Right renal cortex interstitium (tissue), 3 donors: ENCODE measurements around the gene AIRE. TPM values are rescaled to one million over a fixed set of nuclear protein-coding genes. Genes with fewer than 3 reads are reported as not detected.
A peak's percentile ranks its signal among the peaks of the same experiment; 100 is the strongest.
"Not testable (repeated sequence)": the region's sequence is repeated elsewhere in the genome, so short reads cannot be mapped to it uniquely, and the experiment has no call there.

ENCODE experiments used
- DNase-seq, 3 donors: peaks; one replicate each; pipeline ENCODE4 v3.0.0-alpha.2; 2013; ENCODE audit warnings: low read depth in 3 of 3, low spot score in 2 of 3
- polyA plus RNA-seq, 3 donors: library from polyadenylated mRNA; unstranded; fragments of 120-200 nt; gene quantifications; one replicate each; pipeline ENCODE4 v1.2.1, GENCODE V29; 2013; ENCODE audit not compliant: insufficient read length in 3 of 3

AIRE gene
- polyA plus RNA-seq, 3 donors, result 0.24 to 0.37 (median 0.32) TPM

DNA sequence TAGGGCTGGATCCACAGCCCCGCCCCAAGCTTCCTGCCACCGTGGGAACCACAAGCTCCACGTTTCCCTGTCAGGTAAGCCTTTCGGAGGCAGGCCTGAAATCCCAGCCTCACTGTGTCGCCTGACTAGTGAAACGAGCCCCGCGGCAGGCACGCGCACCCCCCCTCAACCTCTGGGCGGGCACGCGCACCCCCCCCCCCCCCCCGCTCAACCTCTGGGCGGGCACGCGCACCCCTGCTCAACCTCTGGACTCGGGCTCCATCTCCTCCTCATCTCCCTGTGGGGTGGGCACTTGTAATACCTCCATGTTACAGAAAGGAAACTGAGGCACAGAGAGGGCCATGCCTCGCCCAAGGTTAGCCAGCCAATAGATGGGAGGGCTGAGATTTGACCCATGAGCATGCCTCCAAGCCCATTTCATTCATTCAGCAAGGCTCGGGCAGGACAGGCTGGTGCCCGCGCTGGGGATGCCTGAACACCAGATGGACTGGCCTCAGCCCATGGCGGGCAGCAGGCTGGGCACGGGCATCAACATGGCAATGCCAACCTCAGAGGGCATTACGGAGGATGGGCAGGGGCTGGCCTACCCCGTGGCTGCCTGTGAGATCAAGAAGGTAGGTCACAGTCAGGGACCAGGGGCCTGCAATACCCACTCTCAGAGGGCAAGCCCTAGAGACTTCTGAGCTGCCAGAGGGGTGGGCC, 48.8 kb downstream of the AIRE start:
- no peak for DNase-seq

GRCh38 chr21:44335266-44336059, 49.8 kb downstream of the AIRE start:
- DNase-seq, result no peak

DNA sequence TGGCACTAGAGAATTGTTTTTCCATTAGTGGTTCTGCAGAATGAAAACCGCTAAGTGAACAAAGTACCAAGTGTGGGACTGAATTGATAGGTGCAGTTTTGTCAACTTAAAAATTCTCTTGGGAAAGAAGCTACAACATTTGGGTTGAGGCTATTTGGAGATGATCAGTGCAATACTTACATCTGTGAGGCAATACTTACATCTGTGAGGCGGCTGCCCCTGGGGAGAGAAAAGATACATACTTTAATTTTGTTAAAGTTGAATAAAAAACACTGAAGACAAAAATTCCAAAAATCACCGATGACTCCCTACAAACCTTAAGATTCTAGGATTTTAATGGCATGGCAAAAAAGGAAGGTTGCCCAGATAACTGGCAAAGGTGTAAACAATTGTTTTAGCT, 51.8 kb downstream of the AIRE start:
- DNase-seq, result no peak

- DNase-seq, result peak; percentile 36 to 39 (median 38)
Observed at GRCh38 chr21:44337941-44338895, 52.5 kb downstream of the AIRE start.

DNA sequence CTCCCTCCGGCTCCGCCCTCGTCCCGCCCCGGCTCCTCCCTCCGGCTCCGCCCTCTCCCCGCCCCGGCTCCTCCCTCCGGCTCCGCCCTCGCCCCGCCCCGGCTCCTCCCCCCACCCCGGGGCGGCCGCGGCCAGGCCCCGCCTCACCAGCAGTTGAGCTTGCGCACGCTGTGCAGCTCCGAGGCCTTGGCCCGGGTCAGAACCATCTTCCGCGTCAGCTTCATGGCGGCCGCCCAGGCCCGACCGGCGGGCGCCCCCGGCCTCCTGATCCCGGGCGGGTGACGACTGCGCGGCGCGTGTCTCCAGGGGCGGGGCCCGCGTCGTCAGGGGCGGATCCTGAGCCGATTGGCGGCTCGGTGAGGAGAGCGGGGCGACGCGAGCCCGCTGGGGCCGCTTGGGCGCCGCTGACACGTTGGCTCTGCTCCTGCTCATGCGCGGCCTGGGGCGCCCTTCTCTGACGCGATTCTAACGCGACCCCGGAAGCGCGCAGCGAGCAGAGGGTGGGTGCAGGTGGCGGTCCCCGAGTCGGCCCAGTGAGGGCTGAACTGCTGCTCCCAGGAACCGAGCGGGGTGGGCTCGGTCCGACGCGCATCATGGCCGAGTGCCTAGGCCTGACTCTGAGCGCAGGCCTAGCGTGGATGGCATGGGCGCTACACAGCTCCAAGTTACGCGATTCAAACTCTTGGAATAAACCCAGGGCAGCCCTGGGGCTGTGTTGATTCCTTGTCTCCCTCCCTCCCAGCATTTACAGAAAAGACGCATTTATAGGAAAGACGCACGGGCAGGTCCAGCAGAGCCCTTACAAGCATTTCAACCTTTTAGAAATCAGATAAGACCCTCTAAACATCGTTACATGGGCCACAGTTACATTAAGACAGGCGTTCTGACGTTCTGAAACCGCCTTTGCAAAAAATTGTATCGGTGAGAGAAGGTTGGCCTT, 53.6 kb downstream of the AIRE start, which contains the start of gene CFAP410:
Gene CFAP410 (minus strand): TSS at position 420 of the 940 bp plus-strand sequence. CDS start 196 bp downstream, at position 224.
- DNase-seq, result peak; percentile 78 to 88 (median 85)

DNA sequence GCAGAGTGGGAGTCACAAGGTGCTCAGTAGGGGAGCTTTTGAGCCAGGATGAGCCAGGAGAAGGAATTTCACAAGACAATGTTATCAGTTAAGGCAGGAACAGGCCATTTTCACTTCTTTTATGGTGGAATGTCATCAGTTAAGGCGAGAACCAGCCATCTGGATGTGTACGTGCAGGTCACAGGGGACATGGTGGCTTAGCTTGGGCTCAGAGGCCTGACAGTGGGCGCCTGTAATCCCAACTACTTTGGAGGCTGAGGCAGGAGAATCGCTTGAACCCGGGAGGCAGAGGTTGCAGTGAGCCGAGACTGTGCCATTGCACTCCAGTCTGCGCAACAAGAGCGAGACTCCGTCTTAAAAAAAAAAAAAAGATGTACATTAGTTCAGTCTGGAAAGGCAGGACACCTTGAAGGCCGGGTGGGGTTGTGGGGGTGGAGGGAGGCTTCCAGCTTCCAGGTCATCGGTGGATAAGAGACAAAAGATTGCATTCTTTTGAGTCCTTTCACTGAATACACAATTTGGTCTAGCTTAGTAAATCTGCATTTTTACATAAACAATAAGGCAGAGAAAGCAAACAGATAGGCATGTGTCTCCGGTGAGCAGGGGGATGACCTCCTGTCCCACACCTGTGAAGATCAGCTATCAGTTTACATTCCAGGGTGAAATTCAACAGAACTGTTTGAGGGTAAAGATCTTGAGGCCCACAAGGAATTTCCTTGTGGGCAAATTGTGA, 56.2 kb downstream of the AIRE start:
- DNase-seq, result not testable (repeated sequence)

GRCh38 chr21:44342981-44343380, 57.3 kb downstream of the AIRE start:
- DNase-seq, result not testable (repeated sequence)

DNA sequence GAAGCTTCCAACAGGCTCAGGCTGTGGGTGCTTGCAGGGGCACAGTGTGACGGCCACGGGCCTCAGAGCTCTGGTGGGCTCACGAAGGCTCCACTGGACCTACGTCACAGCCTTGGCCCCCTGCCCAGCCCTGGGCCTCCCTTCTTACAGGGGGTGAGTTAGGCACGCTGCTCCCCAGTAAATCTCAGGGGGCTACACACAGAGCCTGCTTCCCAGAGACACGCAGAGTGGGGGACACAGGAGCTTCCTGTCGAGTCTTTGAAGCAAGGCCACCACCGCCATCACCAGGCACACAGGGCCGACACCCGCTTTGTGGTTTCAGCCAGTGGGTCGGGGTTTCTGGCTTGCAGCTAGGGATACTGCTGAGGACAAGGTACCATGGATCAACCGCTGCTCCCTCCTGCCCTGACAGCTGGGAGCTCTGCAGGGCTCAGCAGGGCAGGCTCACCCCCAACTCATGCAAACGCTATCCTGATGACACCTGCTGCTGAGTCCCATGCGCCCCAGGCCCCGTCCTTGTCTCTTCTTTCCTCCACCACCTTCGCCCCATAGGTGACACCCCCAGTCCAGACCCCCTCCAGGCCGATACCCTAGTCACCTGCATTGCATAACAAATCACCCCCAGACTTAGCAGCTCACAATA, 59.0 kb downstream of the AIRE start:
- DNase-seq, result no peak

GRCh38 chr21:44345495-44345894, 59.8 kb downstream of the AIRE start:
- DNase-seq, result no peak

GRCh38 chr21:44347911-44348451, 62.3 kb downstream of the AIRE start:
- no peak for DNase-seq

Other genes starting within 250 kb of the AIRE start
- gene PWP2, start 178.5 kb upstream of the AIRE start, polyA plus RNA-seq, result 1 to 10 TPM; 4.2 to 8.5 (median 5.8) TPM
- 10 to 100 TPM; 39.1 to 52.3 (median 42.7) TPM for gene GATD3, start 152.2 kb upstream of the AIRE start, polyA plus RNA-seq
- 10 to 100 TPM in 1 of 3 donors, 1 to 10 TPM in 2; 6.1 to 13.2 (median 6.9) TPM for gene ICOSLG, start 44.9 kb upstream of the AIRE start, polyA plus RNA-seq
- not detected for gene DNMT3L, start 24.0 kb upstream of the AIRE start, polyA plus RNA-seq
- gene PFKL, start 14.2 kb downstream of the AIRE start, polyA plus RNA-seq, result 100 to 1,000 TPM in 2 of 3 donors, 10 to 100 TPM in 1; 96.8 to 128 (median 105) TPM
- 10 to 100 TPM; 14.8 to 18.7 (median 15.4) TPM for gene CFAP410, start 53.5 kb downstream of the AIRE start, polyA plus RNA-seq
- gene TRPM2, start 67.7 kb downstream of the AIRE start, polyA plus RNA-seq, result 1 to 10 TPM in 1 of 3 donors, under 1 TPM in 2; 0.75 to 1.1 (median 0.82) TPM
- 1 to 10 TPM; 3.8 to 4.5 (median 4.2) TPM for gene LRRC3, start 169.6 kb downstream of the AIRE start, polyA plus RNA-seq